ENCODE data around the gene TIMP3. TPM values are rescaled to one million over a fixed set of nuclear protein-coding genes. Genes with fewer than 3 reads are reported as not detected.

TIMP3 gene
- total and polyA plus RNA-seq, 2 donors (not counting 1 experiment from before 2014, with no cell fraction given), result not detected

GRCh38 chr22:32854351-32854804, 52.9 kb downstream of the TIMP3 start:
- H3K9ac ChIP-seq (ENCODE audit: low read length), result no peak overlapping the region
- 97% methylated on average over 12 of the region's 14 CpGs for WGBS (ENCODE audit: insufficient coverage)
- Mint-ChIP-seq H3K27me3 (peaks cover 11% of the 10 kb centered on the region), H3K27ac (no peak overlapping the region), H3K4me1 (peaks cover 9% of the 10 kb centered on the region), H3K4me3 (no peak overlapping the region), H3K9me3 (ENCODE audit: insufficient read depth) (no peaks in the 10 kb centered on the region)
- DNase-seq, result no peak
- no peak overlapping the region for H3K27ac ChIP-seq (ENCODE audit: low read length in 2 of 2)
- ChIA-PET POLR2A (no interaction called here), CTCF (no interaction called here)
- H3K4me3 ChIP-seq (ENCODE audit: control extremely low read depth in 1 of 5, extremely low read depth in 1 of 5, insufficient read depth in 1 of 5, low read depth in 2 of 5, low read length in 4 of 5), result no peak overlapping the region
- no peaks in the 10 kb centered on the region for H3K79me2 ChIP-seq (ENCODE audit: control insufficient read depth, insufficient read depth, low read length)
- no peak overlapping the region for H3K4me2 ChIP-seq (replicated peaks; ENCODE audit: low read depth, low read length, poor library complexity, severe bottlenecking)
- H2AFZ ChIP-seq (ENCODE audit: insufficient read depth, low read depth, low read length, poor library complexity, severe bottlenecking), result no peak overlapping the region
- H3K27me3 ChIP-seq (replicated peaks in 1 of 4; ENCODE audit: control extremely low read depth in 1 of 4, control insufficient read depth in 3 of 4, insufficient read depth in 4 of 4, low read length in 3 of 4), result no peaks in the 10 kb centered on the region
- no peak for TF ChIP-seq EZH2 (IDR thresholded peaks at IDR 0.05; ENCODE audit: borderline replicate concordance, insufficient read depth, low read depth, low read length, poor library complexity, severe bottlenecking)
- TF ChIP-seq, protein P1, sequence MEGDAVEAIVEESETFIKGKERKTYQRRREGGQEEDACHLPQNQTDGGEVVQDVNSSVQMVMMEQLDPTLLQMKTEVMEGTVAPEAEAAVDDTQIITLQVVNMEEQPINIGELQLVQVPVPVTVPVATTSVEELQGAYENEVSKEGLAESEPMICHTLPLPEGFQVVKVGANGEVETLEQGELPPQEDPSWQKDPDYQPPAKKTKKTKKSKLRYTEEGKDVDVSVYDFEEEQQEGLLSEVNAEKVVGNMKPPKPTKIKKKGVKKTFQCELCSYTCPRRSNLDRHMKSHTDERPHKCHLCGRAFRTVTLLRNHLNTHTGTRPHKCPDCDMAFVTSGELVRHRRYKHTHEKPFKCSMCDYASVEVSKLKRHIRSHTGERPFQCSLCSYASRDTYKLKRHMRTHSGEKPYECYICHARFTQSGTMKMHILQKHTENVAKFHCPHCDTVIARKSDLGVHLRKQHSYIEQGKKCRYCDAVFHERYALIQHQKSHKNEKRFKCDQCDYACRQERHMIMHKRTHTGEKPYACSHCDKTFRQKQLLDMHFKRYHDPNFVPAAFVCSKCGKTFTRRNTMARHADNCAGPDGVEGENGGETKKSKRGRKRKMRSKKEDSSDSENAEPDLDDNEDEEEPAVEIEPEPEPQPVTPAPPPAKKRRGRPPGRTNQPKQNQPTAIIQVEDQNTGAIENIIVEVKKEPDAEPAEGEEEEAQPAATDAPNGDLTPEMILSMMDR (IDR thresholded peaks at IDR 0.05), result no peak
- H3K4me1 ChIP-seq (ENCODE audit: control insufficient read depth in 2 of 2, insufficient read depth in 2 of 2, low read length in 2 of 2), result peaks cover 4 to 7% of the 10 kb centered on the region in 2 donors
- no peak for ATAC-seq (ENCODE audit: low read depth)
- no peaks in the 10 kb centered on the region for H4K20me1 ChIP-seq (ENCODE audit: control insufficient read depth, insufficient read depth, low read length, poor library complexity, severe bottlenecking)
- intact Hi-C loops (cut with micrococcal nuclease), result no loop called here
- H3K9me3 ChIP-seq (ENCODE audit: control extremely low read depth in 1 of 3, control insufficient read depth in 2 of 3, insufficient read depth in 1 of 3, low read length in 2 of 3), result no peaks in the 10 kb centered on the region
- no peaks in the 10 kb centered on the region for H3K36me3 ChIP-seq (replicated peaks in 1 of 2; ENCODE audit: control extremely low read depth in 1 of 2, control insufficient read depth in 1 of 2, extremely low read depth in 1 of 2, insufficient read depth in 2 of 2, low read length in 1 of 2)

- DNase-seq (no peak), ATAC-seq (ENCODE audit: low read depth) (no peak)
- no peak for TF ChIP-seq EZH2 (IDR thresholded peaks at IDR 0.05; ENCODE audit: borderline replicate concordance, insufficient read depth, low read depth, low read length, poor library complexity, severe bottlenecking)
- Mint-ChIP-seq H3K27me3 (peaks cover 16% of the 10 kb centered on the region), H3K9me3 (ENCODE audit: insufficient read depth) (no peaks in the 10 kb centered on the region), H3K4me3 (no peak overlapping the region), H3K27ac (no peak overlapping the region), H3K4me1 (peaks cover 9% of the 10 kb centered on the region)
- Histone ChIP-seq H2AFZ (ENCODE audit: insufficient read depth, low read depth, low read length, poor library complexity, severe bottlenecking) (no peak overlapping the region), H3K9me3 (ENCODE audit: control extremely low read depth in 1 of 3, control insufficient read depth in 2 of 3, insufficient read depth in 1 of 3, low read length in 2 of 3) (no peaks in the 10 kb centered on the region), H3K27me3 (replicated peaks in 1 of 4; ENCODE audit: control extremely low read depth in 1 of 4, control insufficient read depth in 3 of 4, insufficient read depth in 4 of 4, low read length in 3 of 4) (no peaks in the 10 kb centered on the region), H4K20me1 (ENCODE audit: control insufficient read depth, insufficient read depth, low read length, poor library complexity, severe bottlenecking) (no peaks in the 10 kb centered on the region), H3K27ac (ENCODE audit: low read length in 2 of 2) (no peak overlapping the region), H3K4me3 (ENCODE audit: control extremely low read depth in 1 of 5, extremely low read depth in 1 of 5, insufficient read depth in 1 of 5, low read depth in 2 of 5, low read length in 4 of 5) (no peak overlapping the region), H3K9ac (ENCODE audit: low read length) (no peak overlapping the region), H3K4me1 (ENCODE audit: control insufficient read depth in 2 of 2, insufficient read depth in 2 of 2, low read length in 2 of 2) (peaks cover 4 to 7% of the 10 kb centered on the region in 2 donors), H3K36me3 (replicated peaks in 1 of 2; ENCODE audit: control extremely low read depth in 1 of 2, control insufficient read depth in 1 of 2, extremely low read depth in 1 of 2, insufficient read depth in 2 of 2, low read length in 1 of 2) (no peaks in the 10 kb centered on the region), H3K79me2 (ENCODE audit: control insufficient read depth, insufficient read depth, low read length) (no peaks in the 10 kb centered on the region), H3K4me2 (replicated peaks; ENCODE audit: low read depth, low read length, poor library complexity, severe bottlenecking) (no peak overlapping the region)
- WGBS (ENCODE audit: insufficient coverage), result 98% methylated on average over 4 of the region's 8 CpGs
- CTCF ChIA-PET, result no interaction called here
- intact Hi-C loops (cut with micrococcal nuclease), result no loop called here
- POLR2A ChIA-PET, result no interaction called here
Observed at GRCh38 chr22:32855045-32855756, 53.7 kb downstream of the TIMP3 start.

All from B cell (primary cell).